Panc1 (cell line): Measurements from ENCODE around the gene CYB5R3.
"Not testable (repeated sequence)": the region's sequence is repeated elsewhere in the genome, so short reads cannot be mapped to it uniquely, and the experiment has no call there.

Source experiments
- CTCF ChIP-seq: fragments of 450-650 bp; IDR thresholded peaks from 2 replicates; pipeline ENCODE4 v1.5.1; 2017; ENCODE audit warnings: mild to moderate bottlenecking
- POLR2AphosphoS5 ChIP-seq: IDR thresholded peaks from 2 replicates; pipeline ENCODE4 v1.6.1; 2012; ENCODE audit warnings: mild to moderate bottlenecking, low read depth, low read length, moderate library complexity
- REST ChIP-seq, 2 experiments: IDR thresholded peaks; 2 replicates each; pipeline ENCODE4 v1.6.1; 2011 to 2012; ENCODE audit warnings: low read depth in 2 of 2, control low read depth in 1 of 2, low read length in 1 of 2, mild to moderate bottlenecking in 1 of 2, moderate library complexity in 1 of 2; ENCODE audit not compliant: insufficient read depth in 1 of 2
- SIN3A ChIP-seq: IDR thresholded peaks from 2 replicates; pipeline ENCODE4 v1.6.1; 2012; ENCODE audit warnings: low read depth, mild to moderate bottlenecking, low read length, moderate library complexity, borderline replicate concordance; ENCODE audit not compliant: insufficient read depth
- TCF7L2 ChIP-seq: IDR thresholded peaks from 2 replicates; pipeline ENCODE4 v1.6.1; 2011; ENCODE audit warnings: mild to moderate bottlenecking, low read depth, low read length, inconsistent platforms

- TF ChIP-seq CTCF; POLR2AphosphoS5; SIN3A; REST (IDR thresholded peaks at IDR 0.05; ENCODE audit: insufficient read depth in 1 of 2, low read depth in 2 of 2, low read length in 1 of 2); TCF7L2: not testable (repeated sequence)
These were observed 67.9 kb downstream of the CYB5R3 start for GRCh38 chr22:42581194-42581761.
